Fibroblast of the conjunctiva (primary cell): Measurements from ENCODE around the gene TULP3.

Experiments
- DNase-seq: peaks from one replicate; pipeline ENCODE4 v3.0.0-alpha.2; 2010; ENCODE audit warnings: low read depth

The TULP3 gene

DNA sequence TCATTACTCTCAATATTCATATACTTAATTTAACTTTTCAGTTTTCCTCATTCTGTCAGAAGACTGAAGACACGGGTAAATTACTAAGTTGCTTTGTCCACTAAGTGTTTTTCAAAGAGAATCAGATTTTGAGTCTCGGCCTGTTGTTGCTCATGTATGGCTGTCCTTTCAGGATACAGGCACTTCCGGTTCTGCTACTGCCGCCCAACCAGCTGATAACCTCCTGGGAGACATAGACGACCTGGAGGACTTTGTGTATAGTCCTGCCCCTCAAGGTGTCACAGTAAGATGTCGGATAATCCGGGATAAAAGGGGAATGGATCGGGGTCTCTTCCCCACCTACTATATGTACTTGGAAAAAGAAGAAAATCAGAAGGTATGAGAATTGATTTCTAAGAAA, 40.2 kb downstream of the TULP3 start:
- DNase-seq: no peak

DNA sequence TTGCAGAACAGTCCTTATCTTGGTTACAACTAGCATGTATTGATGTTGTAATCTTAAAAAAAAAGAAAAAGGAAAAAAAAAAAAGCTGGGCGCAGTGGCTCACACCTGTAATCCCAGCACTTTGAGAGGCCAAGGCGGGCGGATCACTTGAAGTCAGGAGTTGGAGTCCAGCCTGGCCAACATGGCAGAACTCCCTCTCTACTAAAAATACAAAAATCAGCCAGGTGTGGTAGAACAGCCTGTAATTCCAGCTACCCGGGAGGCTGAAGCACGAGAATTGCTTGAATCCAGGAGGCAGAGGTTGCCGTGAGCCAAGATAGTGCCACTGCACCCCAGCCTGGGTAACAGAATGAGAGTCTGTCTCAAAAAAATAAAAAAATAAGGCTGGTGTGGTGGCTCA, 42.9 kb downstream of the TULP3 start:
- DNase-seq: no peak

DNA sequence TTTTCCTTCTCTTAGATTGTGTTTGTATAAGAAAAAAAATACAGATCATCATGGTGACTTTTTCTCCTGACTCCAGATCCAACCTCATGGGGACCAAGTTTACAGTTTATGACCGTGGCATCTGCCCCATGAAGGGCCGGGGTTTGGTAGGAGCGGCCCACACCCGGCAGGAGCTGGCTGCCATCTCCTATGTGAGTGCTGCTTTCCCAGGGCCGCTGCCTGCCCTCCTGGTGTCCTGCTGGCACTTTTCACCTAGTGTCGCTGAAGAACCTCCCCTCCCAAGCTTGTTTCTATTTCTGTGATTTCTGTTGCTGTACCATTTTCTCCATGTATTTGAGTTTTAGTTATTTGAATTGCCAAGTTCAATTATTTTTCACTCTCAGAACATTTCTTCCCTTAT, 43.7 kb downstream of the TULP3 start:
- DNase-seq: no peak

DNA sequence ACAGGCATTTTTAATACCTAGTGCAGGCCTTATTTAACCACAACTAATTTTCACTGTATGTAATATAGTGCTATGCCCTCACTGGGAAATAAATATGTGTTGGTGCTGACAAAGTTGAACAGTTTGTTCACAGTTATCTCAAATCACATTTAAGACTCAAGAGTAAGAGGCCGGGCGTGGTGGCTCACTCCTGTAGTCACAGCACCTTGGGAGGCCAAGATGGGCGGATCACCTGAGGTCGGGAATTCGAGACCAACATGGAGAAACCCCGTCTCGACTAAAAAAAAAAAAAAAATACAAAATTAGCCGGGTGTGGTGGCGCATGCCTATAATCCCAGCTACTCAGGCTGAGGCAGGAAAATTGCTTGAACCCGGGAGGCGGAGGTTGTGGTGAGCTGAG, 45.6 kb downstream of the TULP3 start:
- no peak for DNase-seq

DNA sequence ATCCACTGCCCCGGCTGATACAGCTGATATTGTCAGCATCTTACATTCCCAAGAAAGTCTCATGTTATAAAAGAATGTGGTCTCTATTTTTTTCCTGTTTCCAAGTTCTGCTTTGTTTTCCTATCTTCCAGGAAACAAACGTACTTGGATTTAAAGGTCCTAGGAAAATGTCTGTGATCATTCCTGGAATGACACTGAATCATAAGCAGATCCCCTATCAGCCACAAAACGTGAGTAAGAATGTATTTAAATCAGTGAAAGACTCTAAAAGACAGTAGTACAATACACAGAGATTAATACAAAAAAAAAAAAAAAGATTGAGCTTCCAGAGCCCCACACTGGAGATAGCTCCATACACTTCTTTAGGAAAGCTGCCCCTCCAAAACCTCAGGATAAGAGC, 46.8 kb downstream of the TULP3 start:
- DNase-seq: no peak

DNA sequence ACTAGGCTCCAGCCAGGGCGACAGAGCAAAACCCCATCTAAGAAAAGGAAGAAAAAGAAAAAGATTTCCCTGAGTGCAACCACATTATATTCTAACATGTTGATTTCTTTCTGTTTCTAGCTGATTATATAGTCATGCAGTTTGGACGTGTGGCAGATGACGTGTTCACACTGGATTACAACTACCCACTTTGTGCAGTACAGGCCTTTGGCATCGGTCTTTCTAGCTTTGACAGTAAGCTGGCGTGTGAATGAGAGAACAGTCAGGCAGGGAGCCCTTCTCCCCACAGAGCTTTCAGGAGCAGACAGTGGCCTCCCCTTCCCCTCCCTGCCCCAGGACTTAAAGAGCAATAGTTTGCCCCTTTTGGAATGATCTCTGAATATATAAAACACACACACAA, 48.5 kb downstream of the TULP3 start:
- no peak for DNase-seq

DNA sequence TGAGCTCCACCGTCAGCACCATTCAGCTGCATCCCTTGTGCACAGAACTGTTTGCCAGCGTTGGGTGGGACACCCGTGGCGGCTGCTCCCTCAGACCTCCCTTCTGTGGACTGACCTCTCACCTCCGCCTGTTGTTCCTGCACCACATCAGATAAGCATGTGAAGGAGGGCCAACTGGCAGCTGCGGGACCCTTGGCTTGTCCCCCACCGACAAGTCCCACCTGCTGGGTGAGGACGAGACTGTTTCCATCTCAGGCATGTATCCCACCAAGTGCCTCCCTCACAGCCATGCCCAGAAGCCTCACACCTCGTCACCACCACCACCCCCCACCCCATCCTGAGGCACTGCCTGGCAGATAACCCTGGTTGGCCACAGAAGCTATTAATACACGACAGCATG, 49.9 kb downstream of the TULP3 start:
- no peak for DNase-seq

DNA sequence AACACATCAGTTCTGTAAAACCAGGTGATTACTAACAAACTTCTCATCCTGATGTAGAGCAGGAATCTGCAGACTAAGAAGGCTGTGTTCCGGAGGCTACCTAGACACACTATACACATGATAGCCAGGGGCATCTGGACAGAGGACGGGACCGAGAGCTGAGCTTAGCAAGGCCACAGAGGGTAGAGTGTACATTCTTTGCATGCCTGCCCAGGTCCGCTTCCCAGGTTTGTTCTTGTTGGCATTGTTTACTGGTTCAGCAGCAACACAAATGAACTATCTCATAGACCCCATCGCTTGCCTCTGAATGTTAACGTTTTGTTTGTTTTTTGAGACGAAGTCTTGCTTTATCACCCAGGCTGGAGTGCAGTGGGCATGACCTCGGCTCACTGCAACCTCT, 50.8 kb downstream of the TULP3 start:
- no peak for DNase-seq

DNA sequence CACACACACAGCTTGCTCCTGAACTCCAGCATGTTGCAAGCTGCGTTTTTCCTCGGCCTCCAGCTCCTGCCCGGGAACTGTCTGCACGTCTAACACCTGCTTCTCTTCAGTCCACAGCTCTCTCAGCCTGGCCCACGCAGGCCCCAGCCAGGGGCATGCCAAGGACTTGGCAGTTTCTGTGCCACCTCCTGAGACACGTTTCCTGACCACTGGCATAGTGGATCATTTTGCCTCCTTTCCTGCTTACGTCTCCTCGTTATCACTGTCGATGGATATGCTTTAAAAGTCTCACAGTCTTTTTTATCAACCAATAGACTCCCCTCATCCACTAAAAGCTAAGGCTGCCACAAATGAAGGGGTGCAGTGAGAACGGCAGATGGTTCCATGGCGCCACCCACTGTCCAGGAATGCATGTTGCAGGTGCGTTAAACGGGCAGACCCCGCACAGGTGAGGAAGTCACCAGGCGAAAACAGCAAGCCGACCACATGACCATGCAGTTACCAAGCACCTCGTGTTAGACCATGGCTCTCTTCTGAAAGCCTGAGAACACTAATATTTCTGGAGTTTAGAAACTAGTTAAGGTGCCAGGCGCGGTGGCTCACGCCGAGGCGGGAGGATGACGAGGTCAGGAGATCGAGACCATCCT, 53.8 kb downstream of the TULP3 start:
- no peak for DNase-seq

DNA sequence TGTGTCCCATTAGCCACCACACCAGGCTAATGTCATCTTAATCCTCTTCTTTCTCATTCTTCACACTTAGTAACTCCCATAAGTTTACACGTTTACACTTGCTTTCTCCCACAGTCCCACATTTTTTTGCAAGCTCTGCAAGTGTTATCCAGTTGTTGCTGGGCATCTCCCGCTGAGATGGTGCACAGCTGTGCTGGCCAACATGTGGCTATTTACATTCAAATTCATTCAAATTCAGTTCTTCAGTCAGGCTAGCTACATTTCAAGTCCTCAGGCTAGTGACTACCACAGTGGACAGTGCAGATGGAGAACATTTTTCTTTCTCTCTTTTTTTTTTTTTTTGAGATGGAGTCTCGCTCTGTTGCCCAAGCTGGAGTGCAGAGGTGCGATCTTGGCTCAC, 58.7 kb downstream of the TULP3 start:
- DNase-seq: no peak

DNA sequence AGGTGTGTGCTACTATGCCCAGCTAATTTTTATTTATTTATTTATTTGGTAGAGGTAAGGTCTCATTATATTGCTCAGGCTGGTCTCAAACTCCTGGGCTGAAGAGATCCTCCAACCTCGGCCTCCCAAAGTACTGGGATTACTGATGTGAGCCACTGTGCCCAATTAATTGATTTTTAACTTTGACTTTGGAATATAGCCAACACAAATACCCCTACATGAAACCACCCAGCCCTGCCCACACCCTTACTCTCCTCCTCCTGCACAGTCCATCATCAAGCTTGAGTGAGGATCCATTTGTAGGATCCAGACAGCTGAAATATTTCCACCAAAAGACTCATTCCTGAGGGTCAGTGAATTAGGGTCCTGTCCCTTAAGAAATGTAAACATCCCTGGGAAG, 65.2 kb downstream of the TULP3 start:
- no peak for DNase-seq

DNA sequence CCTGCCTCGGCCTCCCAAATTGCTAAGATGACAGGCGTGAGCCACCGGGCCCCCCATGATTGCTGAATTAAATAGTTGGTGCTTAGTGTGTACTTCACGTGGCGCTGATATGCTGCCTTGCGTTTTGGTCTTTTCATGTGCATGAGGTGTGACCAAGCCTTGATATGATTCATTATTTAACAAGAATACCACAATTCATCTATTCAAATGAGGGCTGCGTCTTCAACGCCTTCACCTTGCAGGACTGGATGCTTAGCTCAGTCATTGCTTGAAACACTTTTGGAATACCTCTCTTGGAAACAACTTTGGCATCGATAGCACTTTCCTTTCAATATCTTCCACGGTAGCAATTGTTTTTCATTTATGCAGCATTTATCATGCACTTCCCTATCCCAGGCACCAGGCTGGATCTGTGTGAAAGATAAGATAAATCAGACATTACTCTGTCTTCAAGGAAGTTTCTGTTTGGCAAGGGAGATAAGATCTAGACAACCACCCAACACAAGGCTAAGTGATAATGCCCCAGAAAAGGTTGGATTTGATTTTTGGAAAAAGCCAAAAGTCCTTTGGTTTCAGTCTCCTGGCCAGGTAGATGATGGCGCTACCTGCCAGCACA, 67.2 kb downstream of the TULP3 start:
- no peak for DNase-seq

DNA sequence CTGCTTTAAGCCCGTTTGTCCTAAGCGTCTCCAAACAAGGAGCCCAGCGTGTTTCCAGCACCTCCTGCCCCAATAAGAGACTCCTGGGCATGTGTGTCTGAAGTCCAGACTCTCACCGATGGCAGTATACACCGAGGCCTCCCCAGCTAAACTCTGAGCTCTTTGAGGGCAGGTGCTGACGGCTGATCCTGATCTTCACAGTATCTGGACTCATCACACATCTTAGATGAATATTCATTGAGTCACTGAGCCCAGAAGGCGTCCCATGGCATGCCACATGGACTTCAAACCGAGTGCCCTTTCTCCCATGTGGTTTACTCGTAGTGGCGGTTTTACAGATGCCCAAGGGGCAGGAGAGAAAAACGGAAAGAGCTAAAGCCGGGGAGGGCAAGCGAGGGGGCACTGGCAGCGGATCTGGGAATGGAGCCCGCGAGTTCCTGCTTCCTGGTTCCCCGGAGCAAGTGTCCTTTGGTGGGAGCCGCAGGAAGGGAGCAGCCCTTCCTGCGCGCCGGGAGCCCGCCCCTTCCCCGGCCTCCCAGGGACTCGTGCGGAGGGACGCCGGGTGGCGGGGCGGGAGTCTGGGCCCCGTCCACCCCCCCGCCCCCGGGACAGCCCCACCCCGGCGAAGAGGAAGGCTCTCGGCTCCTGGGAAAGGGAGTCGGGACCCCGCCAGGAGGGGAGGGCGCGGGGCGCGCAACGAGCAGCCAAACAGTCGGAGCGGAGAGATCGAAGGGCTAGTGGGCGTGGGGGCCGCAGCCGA, 67.9 kb downstream of the TULP3 start:
- DNase-seq: no peak

DNA sequence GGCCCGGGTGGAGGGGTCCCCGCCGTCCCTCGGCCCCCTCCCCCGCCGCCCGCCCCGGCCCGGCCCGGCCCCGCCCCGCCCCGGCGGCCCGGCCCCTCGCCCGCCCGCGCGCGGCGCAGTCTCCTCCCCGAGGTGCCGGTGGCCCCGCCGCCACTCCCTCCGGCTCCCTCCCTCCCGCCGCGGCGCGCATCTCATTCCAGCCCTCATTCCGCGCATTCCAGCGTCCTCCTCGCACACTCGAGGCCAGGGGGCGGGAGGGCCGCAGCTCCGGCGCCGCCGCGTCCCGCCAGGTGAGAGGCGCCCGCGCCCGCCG, 68.5 kb downstream of the TULP3 start, which contains the start of gene TEAD4:
Gene TEAD4 (plus strand): TSS at position 206 of the 313 bp plus-strand sequence.
- DNase-seq: no peak

DNA sequence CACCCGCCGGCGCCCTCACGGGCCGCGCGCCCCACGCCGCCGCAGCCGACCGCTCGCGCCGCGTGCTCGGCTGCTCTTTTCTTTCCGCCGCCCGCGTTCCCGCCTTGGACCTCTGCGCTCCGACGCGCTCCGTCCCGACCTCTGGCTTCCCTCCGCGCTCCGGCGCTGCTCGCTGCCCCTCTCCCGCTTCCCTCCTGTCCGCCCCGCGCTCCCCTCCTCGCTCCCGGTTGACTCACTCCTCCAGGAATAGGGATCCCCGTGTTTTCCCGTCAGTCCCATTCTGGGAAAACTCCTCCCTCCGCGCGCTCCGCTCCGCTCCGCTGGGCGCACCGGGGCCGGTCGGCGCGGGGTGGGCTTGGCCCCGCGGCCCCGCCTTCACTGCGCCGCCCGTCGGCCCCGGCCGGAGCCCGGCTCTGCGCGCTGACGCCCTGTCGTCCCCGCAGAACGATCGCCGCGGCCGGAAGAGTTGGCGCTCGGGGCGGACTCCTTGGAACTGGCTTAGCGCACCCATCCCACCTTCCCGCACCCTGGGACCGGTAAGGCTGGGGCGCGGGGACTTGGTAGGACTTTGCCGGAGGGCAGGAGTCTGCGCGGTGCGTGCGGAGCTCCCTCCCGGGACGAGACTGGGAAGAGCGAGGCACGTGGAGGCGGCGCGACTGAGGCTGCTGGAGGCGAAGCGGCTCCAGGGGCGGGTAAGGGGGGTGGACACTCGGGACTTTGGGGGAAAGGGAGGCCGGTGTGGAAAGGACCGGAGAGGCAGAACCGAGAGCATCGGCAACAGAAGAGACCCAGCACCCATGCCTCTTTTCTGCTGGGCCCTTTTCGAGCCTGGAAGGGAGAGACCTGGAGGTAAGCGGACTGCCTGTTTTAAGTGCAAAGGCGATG, 69.1 kb downstream of the TULP3 start:
- DNase-seq: no peak

DNA sequence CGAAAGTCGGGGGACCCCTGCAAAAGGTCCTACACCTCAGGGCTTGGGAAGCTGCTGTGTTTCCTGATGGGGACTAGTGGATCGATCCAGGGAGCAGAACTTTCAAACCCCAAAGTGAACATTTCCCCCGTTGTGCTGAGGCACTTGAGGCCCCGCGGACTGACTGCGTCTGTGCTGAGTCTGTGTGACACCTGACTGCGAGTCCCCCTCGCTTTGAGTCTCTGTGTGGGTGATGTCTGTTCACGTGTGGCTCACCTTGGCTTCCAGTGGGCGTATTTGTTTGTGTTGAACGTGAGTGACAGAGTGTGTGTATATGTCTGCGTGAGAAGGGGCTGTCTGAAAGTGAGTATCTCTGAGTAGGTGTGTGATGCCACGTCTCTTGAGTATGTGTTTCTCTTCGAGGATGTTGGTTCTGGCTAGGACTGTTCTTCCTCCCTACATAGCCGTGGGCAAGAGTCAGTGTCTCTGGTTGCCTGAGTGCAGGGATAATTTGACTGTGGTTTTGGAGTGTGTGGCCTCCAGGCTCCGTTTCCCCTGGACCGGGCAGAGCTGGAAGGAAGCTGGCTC, 69.8 kb downstream of the TULP3 start:
- DNase-seq: no peak

DNA sequence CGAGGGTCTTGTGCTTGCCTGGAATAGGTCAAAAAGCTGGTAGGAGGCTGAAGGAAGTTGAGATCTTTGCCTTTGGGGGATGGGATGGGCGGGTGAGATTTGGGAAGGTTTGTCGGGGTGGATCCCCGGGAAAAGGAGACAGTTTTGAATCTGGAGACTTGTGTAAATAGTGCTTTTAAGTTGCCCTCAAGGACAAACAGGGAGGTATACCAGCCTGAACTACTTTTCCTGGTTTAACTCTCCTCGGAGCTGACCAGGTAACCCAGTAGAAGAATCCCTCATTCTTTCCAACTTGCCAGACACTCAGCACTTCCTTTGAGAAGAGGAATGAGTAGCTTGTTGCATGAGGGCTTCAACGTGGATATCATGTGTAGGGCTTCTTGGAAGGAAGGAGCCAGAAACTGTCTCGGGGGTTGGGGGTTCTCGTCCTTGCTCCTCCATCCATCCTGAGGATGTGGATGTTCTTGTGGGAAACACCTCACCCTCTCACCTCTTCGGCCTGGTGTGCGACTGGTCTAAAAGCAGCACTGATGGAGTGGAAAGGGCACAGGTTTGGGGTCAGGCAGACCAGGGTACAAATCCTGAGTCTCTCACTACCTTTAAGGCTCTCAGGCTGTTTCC, 70.4 kb downstream of the TULP3 start:
- no peak for DNase-seq

DNA sequence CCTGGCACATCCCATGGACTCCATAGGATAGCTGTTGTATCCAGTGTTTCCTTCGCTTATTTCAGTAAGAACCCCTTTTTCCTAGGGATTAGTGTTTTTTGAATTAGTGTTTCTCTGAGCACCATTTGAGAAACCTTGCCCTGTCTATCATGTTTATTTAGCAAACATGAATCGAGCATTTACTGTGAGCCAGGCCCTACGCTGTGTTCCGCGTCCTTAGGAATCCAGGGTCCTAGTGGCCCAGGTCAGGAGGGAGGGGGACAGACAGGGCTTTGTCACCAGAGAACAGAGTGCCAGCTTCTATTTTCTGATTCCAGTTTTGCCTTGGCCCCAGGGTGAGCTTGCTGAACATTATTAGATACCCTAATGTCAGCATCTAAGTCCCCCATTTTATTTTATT, 71.0 kb downstream of the TULP3 start:
- no peak for DNase-seq

DNA sequence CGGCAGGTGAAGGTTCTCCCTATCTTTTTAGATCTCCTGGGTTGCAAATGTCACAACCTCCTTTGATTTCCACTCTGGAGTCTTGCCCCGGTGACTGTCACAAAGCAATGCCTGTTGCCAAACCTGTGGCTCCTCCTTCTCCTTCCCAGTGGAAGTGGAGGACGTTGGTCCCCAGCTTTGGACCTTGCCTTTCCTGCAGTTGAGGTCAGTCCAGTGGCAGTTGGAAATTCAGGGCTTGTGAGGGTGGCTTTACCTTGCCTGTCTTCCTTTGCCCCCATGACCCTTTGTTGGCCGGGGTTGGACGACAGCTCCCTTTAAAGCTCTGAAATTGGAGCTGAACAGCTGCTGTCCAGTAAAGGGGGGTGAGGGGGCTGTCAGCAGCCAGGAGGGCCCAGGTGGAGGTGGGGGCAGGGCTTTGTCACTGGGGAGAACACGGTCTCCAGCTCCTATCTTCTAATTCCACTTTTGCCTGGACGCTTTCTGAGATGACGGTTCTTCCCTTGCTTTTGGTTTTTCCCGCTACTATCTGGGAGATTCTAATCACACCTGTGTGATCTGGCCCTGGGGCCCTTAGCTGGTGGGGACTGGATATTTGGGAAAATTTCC, 72.6 kb downstream of the TULP3 start:
- no peak for DNase-seq

DNA sequence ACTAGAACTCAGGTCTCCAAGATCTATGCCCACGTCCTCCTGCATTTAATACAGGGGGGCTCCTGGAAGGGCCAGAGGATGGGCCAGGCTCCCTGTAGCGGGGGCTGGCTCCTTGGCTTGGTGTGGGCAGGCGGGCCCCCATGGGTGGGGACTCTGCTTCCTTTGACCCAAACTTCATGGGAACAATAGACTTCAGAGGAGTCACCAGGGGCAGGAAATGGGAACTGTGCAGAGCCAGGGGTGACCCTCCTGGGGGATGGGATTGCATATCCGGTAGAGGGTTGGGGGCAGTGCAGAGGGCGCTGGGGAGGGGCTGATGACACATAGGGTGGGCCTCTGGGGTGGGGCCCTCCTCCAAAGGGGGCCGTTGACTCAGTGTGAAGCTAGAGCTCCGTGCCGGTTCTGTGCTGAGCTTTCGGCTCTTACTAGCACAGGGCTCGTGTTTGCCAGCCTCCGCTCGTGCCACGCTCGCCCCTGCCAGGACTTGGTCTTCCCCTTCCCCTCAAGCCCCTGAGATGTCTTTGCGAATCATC, 73.1 kb downstream of the TULP3 start:
- no peak for DNase-seq

DNA sequence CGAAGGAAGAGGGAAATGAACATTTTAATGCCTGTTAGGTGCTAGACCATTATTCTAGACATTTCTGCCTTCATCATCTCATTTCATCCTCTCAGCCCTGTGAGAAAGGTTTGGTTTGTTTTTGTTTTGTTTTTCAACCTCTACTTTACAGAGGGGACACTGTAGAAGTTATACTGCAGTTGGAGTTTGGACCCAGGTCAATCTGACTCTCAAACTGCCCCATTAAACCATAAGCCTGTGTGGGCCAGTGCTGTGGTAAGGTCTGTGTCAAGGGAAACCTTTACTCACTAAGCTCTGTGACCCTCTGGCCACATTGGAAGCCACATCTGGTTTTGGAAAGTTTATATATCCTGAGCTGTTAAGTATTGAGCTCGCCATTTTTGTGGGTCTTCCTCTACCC, 77.0 kb downstream of the TULP3 start:
- DNase-seq: no peak
